HL-60 (cell line): Measurements from ENCODE around the gene PNPLA6.

Source experiments
- DNase-seq, 2 experiments: peaks; one replicate each; pipeline ENCODE4 v3.0.0-alpha.2; 2010 to 2020; ENCODE audit warnings: low read depth in 1 of 2, low spot score in 1 of 2
- H3K27ac ChIP-seq: fragments of 250-450 bp; sonication (Bioruptor Pico); replicated peaks from 2 replicates; pipeline ENCODE4 v1.5.1; 2020; ENCODE audit warnings: mild to moderate bottlenecking, moderate library complexity
- H3K27me3 ChIP-seq: fragments of 250-450 bp; sonication (Bioruptor Pico); 2 replicates; pipeline ENCODE4 v1.5.1; 2021; ENCODE audit warnings: mild to moderate bottlenecking, moderate library complexity; ENCODE audit not compliant: insufficient read depth, poor library complexity, severe bottlenecking
- H3K4me3 ChIP-seq: replicated peaks from 2 replicates; pipeline ENCODE4 v1.5.1; 2011; ENCODE audit warnings: mild to moderate bottlenecking, control low read depth, low read length; ENCODE audit not compliant: insufficient read depth
- CTCF ChIP-seq: IDR thresholded peaks from one replicate; pipeline ENCODE4 v1.5.1; 2011; ENCODE audit warnings: low read length, control low read depth, inconsistent platforms; ENCODE audit not compliant: insufficient read depth
- GABPA ChIP-seq: IDR thresholded peaks from 2 replicates; pipeline ENCODE4 v1.6.1; 2012; ENCODE audit warnings: low read depth
- POLR2AphosphoS5 ChIP-seq: IDR thresholded peaks from 2 replicates; pipeline ENCODE4 v1.6.1; 2012; ENCODE audit warnings: low read depth
- REST ChIP-seq: IDR thresholded peaks from 2 replicates; pipeline ENCODE4 v1.6.1; 2012; ENCODE audit warnings: low read depth; ENCODE audit not compliant: insufficient replicate concordance
- SPI1 ChIP-seq: IDR thresholded peaks from 2 replicates; pipeline ENCODE4 v1.6.1; 2012; ENCODE audit warnings: low read depth, mild to moderate bottlenecking, borderline replicate concordance

PNPLA6 gene

GRCh38 chr19:7519361-7520130 is 16.0 kb upstream of the PNPLA6 start:
- peaks cover 27% of the 10 kb centered on the region for H3K27me3 ChIP-seq
- TF ChIP-seq REST (no peak), POLR2AphosphoS5 (no peak)
- no peak overlapping the region for H3K4me3 ChIP-seq
- no peak overlapping the region for H3K27ac ChIP-seq
- no peak for DNase-seq

GRCh38 chr19:7520131-7521051 is 15.1 kb upstream of the PNPLA6 start:
- H3K4me3 ChIP-seq = no peak overlapping the region
- no peak for DNase-seq
- no peak for TF ChIP-seq SPI1
- no peak for TF ChIP-seq REST
- TF ChIP-seq POLR2AphosphoS5 = no peak
- TF ChIP-seq GABPA = no peak
- TF ChIP-seq CTCF = no peak
- no peak overlapping the region for H3K27ac ChIP-seq
- peaks cover 19% of the 10 kb centered on the region for H3K27me3 ChIP-seq

DNA sequence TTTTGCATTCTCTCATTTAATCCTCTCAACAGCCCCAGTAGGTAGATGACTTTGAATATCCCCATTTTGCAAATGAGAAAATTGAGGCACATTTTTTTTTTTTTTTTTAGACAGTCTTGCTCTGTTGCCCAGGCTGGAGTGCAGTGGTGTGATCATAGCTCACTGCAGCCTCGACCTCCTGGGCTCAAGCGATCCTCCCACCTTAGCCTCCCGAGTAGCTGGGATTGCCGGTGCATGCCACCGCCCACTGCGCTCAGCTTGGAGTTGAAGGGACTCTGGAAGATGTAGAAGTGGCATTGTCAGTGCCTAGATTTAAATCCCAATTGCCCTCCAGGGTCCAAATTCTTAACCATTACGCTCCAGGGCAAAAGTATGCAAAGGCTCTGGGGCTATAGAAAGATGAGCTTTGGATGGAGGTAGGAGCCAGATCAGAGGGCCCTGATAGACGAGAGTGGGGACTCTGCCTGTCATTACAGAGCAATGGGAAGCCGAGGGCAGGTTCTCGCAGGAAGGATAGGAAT is 13.9 kb upstream of the PNPLA6 start:
- Histone ChIP-seq H3K27me3 (peaks cover 12% of the 10 kb centered on the region), H3K4me3 (peak overlapping the region; percentile 65; the same call in 1 of the 2 replicates), H3K27ac (no peak overlapping the region)
- TF ChIP-seq SPI1 = no peak
- TF ChIP-seq POLR2AphosphoS5 = no peak
- TF ChIP-seq REST = no peak
- no peak for DNase-seq
